ENCODE results near the gene POTEB. TPM values are rescaled to one million over a fixed set of nuclear protein-coding genes. Genes with fewer than 3 reads are reported as not detected.
"Not testable (repeated sequence)": the region's sequence is repeated elsewhere in the genome, so short reads cannot be mapped to it uniquely, and the experiment has no call there.

Gene POTEB
- total RNA-seq: not detected

DNA sequence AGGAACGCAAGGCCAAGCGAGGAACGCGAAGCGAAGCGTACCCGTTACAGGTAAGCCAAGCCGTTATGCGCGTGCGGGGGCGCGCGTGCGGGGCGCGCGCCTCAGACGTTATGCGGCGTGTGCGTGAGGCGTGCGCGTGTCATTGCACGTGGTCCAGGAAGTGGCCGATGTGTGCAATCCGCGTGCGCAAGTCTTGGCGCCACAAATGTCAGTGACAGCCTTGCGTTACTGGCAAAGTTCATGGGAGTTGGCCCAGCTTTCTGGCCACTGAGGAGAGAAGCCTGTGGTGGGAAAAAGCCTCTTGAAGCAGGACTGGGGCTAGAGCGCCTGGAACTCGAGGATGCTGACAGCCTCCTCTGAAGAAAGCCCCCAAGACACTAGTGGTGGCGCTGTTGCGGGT is at the start of gene POTEB:
TSS of gene POTEB (minus strand) at position 101 of the 400 bp plus-strand sequence. CDS start 489 bp downstream, outside the sequence.
- not testable (repeated sequence) for DNase-seq

DNA sequence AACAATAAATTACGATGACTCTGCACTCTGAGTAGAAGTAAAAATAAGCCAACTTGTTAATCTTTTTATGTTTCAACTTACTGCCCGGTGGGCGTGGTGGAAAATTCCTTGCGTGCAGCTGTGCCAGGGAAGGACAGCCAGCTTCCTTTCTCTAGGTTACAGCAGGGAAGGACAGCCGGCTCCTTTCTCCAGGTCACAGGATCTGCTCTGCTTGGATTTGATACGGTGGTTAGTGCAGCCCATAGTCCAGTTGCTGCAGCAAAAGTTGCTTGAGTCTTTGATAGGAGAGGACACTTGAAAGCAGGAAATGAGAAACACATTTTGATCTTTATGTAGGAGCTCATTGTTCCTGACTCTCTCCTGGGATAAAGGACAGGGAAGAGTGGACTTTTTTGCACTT is 13.4 kb upstream of the POTEB start:
- DNase-seq: not testable (repeated sequence)

DNA sequence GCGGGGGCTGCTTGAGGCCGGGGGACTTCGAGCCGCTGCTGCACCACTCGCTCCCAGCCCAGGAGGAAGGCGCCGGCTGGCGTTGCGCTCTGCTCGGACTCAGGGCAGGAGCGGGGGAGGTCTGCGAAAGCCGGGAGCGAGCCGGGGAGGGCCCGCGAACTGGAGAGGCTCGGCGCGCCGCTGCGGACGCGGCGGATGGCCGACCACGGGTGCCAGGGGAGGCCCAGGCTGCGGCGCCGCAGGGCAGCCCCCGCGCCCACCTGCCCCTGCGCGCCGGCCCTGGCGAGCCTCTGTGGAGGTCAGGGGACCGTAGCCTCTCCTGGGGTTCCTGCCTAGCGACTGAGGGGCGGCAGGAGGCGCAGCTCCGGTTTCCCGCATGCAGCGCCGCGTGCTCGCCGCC is 12.0 kb upstream of the POTEB start:
- not testable (repeated sequence) for DNase-seq

DNA sequence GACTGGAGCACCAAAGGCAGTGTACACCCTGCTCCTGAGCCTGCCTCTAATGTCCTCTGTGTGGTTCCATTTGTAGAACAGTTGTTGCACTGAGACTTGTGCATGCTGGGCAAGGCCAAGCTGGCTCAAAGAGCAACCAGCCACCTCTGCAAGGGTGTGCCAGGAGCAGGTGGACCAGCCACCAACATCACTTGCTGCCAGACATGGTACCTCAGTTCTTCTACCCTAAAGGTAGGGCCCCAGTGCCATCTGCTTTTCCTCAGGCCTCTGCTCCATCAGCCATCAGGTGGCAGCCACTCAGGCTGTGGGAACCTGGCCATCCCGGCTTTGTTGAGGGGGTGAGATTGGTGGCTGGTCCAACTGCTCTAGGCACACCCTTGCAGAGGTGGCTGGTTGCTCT is 38.7 kb downstream of the POTEB start:
- DNase-seq: not testable (repeated sequence)
